Measurements from ENCODE around the gene FBXO24.

Gene FBXO24

DNA sequence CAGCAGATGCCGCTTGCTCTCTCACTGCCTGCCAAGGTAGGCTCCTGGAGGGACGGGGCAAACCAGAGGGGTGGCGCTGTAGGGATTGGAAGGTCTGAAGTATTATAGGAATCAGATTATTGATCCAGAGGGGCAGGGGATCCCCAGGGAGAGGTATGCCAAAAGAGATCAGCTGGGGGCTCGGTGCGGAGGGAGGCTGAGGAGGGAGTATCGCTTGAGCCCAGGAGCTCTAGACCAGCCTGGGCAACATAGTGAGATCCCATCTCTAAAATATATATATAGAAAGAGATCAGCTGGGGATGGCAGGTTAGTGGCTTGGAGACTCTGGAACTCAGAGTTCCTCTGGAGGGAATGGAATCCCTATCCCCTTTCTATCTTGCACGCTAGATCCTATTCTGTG, 9.1 kb downstream of the FBXO24 start:
- Histone ChIP-seq H3K27ac (ENCODE audit: low read length, poor library complexity, severe bottlenecking) (no peak overlapping the region), H3K36me3 (ENCODE audit: control insufficient read depth in 1 of 2, insufficient read depth in 2 of 2, low read depth in 1 of 2, low read length in 2 of 2) (peaks cover 0 to 7% of the 10 kb centered on the region in 2 experiments), H2BK15ac (ENCODE audit: low read depth, poor library complexity, severe bottlenecking) (no peak overlapping the region), H2AK5ac (ENCODE audit: low read length, severe bottlenecking) (no peak overlapping the region), H3K4me3 (ENCODE audit: insufficient read depth in 1 of 2, low read depth in 1 of 2, low read length in 2 of 2) (no peak overlapping the region), H3K79me1 (replicated peaks; ENCODE audit: low read length, poor library complexity, severe bottlenecking) (no peaks in the 10 kb centered on the region), H3K23ac (ENCODE audit: low read length in 2 of 2) (no peak overlapping the region), H3K14ac (ENCODE audit: low read length in 2 of 2) (no peak overlapping the region), H3K4me2 (ENCODE audit: low read length, poor library complexity, severe bottlenecking) (no peak overlapping the region), H3K27me3 (ENCODE audit: control insufficient read depth in 1 of 2, insufficient read depth in 1 of 2, low read length in 2 of 2) (peaks cover 0 to 7% of the 10 kb centered on the region in 2 experiments), H2AFZ (ENCODE audit: low read depth, low read length) (no peak overlapping the region), H2BK5ac (ENCODE audit: low read depth, low read length, poor library complexity, severe bottlenecking) (no peak overlapping the region), H2BK12ac (ENCODE audit: low read length in 2 of 2) (no peak overlapping the region), H3K9me3 (ENCODE audit: control insufficient read depth, low read length) (no peaks in the 10 kb centered on the region), H4K8ac (ENCODE audit: low read length) (no peak overlapping the region), H3K4me1 (ENCODE audit: control insufficient read depth, insufficient read depth, low read depth, low read length) (peaks cover under 1% of the 10 kb centered on the region), H3K4ac (ENCODE audit: low read depth in 1 of 2, low read length in 2 of 2) (no peak overlapping the region), H2BK120ac (ENCODE audit: low read depth, low read length) (no peak overlapping the region), H3K9ac (ENCODE audit: low read length) (no peak overlapping the region), H3K18ac (ENCODE audit: low read depth in 1 of 2, low read length in 2 of 2) (no peak overlapping the region), H4K91ac (ENCODE audit: low read length) (no peak overlapping the region)
- DNase-seq, result no peak
- WGBS, result 97% methylated on average over 6 of the region's 7 CpGs

- no peak overlapping the region for H3K4ac ChIP-seq (ENCODE audit: low read depth in 1 of 2, low read length in 2 of 2)
- no peak overlapping the region for H4K91ac ChIP-seq (ENCODE audit: low read length)
- peak; percentile 30 for DNase-seq
- H4K8ac ChIP-seq (ENCODE audit: low read length), result no peak overlapping the region
- H3K23ac ChIP-seq (ENCODE audit: low read length in 2 of 2), result no peak overlapping the region
- peaks cover 0 to 12% of the 10 kb centered on the region in 2 experiments for H3K36me3 ChIP-seq (ENCODE audit: control insufficient read depth in 1 of 2, insufficient read depth in 2 of 2, low read depth in 1 of 2, low read length in 2 of 2)
- H2BK120ac ChIP-seq (ENCODE audit: low read depth, low read length), result no peak overlapping the region
- no peak overlapping the region for H2BK15ac ChIP-seq (ENCODE audit: low read depth, poor library complexity, severe bottlenecking)
- peaks cover 22% of the 10 kb centered on the region for H3K4me1 ChIP-seq (ENCODE audit: control insufficient read depth, insufficient read depth, low read depth, low read length)
- no peak overlapping the region for H2BK12ac ChIP-seq (ENCODE audit: low read length in 2 of 2)
- 93% methylated on average over 4 of the region's 4 CpGs for WGBS
- no peaks in the 10 kb centered on the region for H3K9me3 ChIP-seq (ENCODE audit: control insufficient read depth, low read length)
- no peaks in the 10 kb centered on the region for H3K27me3 ChIP-seq (ENCODE audit: control insufficient read depth in 1 of 2, insufficient read depth in 1 of 2, low read length in 2 of 2)
- H2AFZ ChIP-seq (ENCODE audit: low read depth, low read length), result no peak overlapping the region
- H3K9ac ChIP-seq (ENCODE audit: low read length), result no peak overlapping the region
- peak overlapping the region in 1 of 2 experiments; percentile 70 for H3K18ac ChIP-seq (ENCODE audit: low read depth in 1 of 2, low read length in 2 of 2)
- H3K27ac ChIP-seq (ENCODE audit: low read length, poor library complexity, severe bottlenecking), result no peak overlapping the region
- no peak overlapping the region for H3K14ac ChIP-seq (ENCODE audit: low read length in 2 of 2)
- H3K4me3 ChIP-seq (ENCODE audit: insufficient read depth in 1 of 2, low read depth in 1 of 2, low read length in 2 of 2), result no peak overlapping the region
- H2BK5ac ChIP-seq (ENCODE audit: low read depth, low read length, poor library complexity, severe bottlenecking), result no peak overlapping the region
- H3K79me1 ChIP-seq (replicated peaks; ENCODE audit: low read length, poor library complexity, severe bottlenecking), result peaks cover 2% of the 10 kb centered on the region
- no peak overlapping the region for H2AK5ac ChIP-seq (ENCODE audit: low read length, severe bottlenecking)
- no peak overlapping the region for H3K4me2 ChIP-seq (ENCODE audit: low read length, poor library complexity, severe bottlenecking)
Observed at GRCh38 chr7:100598425-100598824, 12.3 kb downstream of the FBXO24 start.

DNA sequence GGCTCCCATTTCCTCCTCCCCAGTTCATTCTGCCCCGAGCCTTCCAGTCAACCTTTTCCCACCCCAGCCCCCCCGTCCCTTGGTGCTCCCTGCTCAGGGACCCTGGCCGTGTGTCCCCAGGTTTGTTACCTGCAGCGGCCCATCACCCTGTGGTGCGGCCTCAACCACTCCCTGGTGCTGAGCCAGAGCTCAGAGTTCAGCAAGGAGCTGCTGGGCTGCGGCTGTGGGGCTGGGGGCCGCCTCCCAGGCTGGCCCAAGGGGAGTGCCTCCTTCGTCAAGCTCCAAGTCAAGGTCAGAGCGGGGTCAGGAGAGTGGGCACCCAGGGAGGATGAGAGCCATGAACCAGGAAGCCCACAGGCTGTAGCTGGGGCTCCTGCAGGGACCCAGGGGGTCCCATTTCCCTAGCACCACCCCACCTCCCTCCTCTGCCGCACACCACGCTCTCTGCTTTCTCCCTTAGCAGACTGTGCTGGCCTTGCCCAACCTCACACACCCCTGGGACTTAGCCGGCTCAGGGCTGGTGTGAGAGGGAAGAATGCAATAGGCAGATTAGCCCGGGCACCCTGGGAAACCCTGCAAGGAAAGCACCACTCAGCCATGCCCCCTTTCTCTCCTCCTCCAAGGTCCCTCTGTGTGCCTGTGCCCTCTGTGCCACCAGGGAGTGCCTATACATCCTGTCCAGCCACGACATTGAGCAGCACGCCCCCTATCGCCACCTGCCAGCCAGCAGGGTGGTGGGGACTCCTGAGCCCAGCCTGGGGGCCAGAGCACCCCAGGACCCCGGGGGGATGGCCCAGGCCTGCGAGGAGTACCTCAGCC, 14.0 kb downstream of the FBXO24 start:
- Histone ChIP-seq H3K27ac (ENCODE audit: low read length, poor library complexity, severe bottlenecking) (no peak overlapping the region), H3K9me3 (ENCODE audit: control insufficient read depth, low read length) (no peaks in the 10 kb centered on the region), H3K23ac (ENCODE audit: low read length in 2 of 2) (peak overlapping the region in 1 of 2 experiments; percentile 34), H3K36me3 (ENCODE audit: control insufficient read depth in 1 of 2, insufficient read depth in 2 of 2, low read depth in 1 of 2, low read length in 2 of 2) (peaks cover 1 to 12% of the 10 kb centered on the region in 2 experiments), H4K91ac (ENCODE audit: low read length) (peak overlapping the region; percentile 89), H3K4ac (ENCODE audit: low read depth in 1 of 2, low read length in 2 of 2) (peak overlapping the region; percentile 9 to 49), H3K14ac (ENCODE audit: low read length in 2 of 2) (peak overlapping the region in 1 of 2 experiments; percentile 76), H2AFZ (ENCODE audit: low read depth, low read length) (no peak overlapping the region), H2BK120ac (ENCODE audit: low read depth, low read length) (peak overlapping the region; percentile 49), H3K18ac (ENCODE audit: low read depth in 1 of 2, low read length in 2 of 2) (peak overlapping the region in 1 of 2 experiments; percentile 21), H2BK12ac (ENCODE audit: low read length in 2 of 2) (peak overlapping the region in 1 of 2 experiments; percentile 64), H3K4me3 (ENCODE audit: insufficient read depth in 1 of 2, low read depth in 1 of 2, low read length in 2 of 2) (no peak overlapping the region), H2BK15ac (ENCODE audit: low read depth, poor library complexity, severe bottlenecking) (peak overlapping the region; percentile 67), H3K9ac (ENCODE audit: low read length) (no peak overlapping the region), H3K4me2 (ENCODE audit: low read length, poor library complexity, severe bottlenecking) (no peak overlapping the region), H3K4me1 (ENCODE audit: control insufficient read depth, insufficient read depth, low read depth, low read length) (peaks cover 32% of the 10 kb centered on the region), H3K27me3 (ENCODE audit: control insufficient read depth in 1 of 2, insufficient read depth in 1 of 2, low read length in 2 of 2) (no peaks in the 10 kb centered on the region), H3K79me1 (replicated peaks; ENCODE audit: low read length, poor library complexity, severe bottlenecking) (peaks cover 2% of the 10 kb centered on the region), H2BK5ac (ENCODE audit: low read depth, low read length, poor library complexity, severe bottlenecking) (no peak overlapping the region), H4K8ac (ENCODE audit: low read length) (peak overlapping the region; percentile 75), H2AK5ac (ENCODE audit: low read length, severe bottlenecking) (no peak overlapping the region)
- WGBS, result 85% methylated on average over 18 of the region's 18 CpGs
- no peak for DNase-seq

DNA sequence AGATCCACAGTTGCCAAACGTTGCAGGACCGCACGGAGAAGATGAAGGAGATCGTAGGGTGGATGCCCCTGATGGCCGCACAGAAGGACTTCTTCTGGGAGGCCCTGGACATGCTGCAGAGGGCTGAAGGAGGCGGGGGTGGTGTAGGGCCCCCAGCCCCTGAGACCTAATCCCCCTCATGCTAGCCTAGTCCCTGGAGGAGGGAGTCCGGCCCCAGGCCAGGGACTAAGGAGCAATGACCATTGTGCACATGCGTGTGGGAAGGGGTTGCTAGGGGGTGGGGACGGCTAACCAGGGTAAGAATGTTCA, 14.6 kb downstream of the FBXO24 start:
- WGBS, result 84% methylated on average over 9 of the region's 9 CpGs
- no peak overlapping the region for H2BK5ac ChIP-seq (ENCODE audit: low read depth, low read length, poor library complexity, severe bottlenecking)

More for the DNA sequence above, 14.6 kb downstream of the FBXO24 start:
- no peak overlapping the region for H2AFZ ChIP-seq (ENCODE audit: low read depth, low read length)
- H3K4me1 ChIP-seq (ENCODE audit: control insufficient read depth, insufficient read depth, low read depth, low read length), result peaks cover 38% of the 10 kb centered on the region
- no peak overlapping the region for H3K18ac ChIP-seq (ENCODE audit: low read depth in 1 of 2, low read length in 2 of 2)
- H3K9me3 ChIP-seq (ENCODE audit: control insufficient read depth, low read length), result no peaks in the 10 kb centered on the region
- H2BK120ac ChIP-seq (ENCODE audit: low read depth, low read length), result no peak overlapping the region
- no peaks in the 10 kb centered on the region for H3K27me3 ChIP-seq (ENCODE audit: control insufficient read depth in 1 of 2, insufficient read depth in 1 of 2, low read length in 2 of 2)
- H3K4me2 ChIP-seq (ENCODE audit: low read length, poor library complexity, severe bottlenecking), result no peak overlapping the region
- no peak overlapping the region for H3K14ac ChIP-seq (ENCODE audit: low read length in 2 of 2)
- H3K79me1 ChIP-seq (replicated peaks; ENCODE audit: low read length, poor library complexity, severe bottlenecking), result peaks cover 2% of the 10 kb centered on the region
- peak overlapping the region in 1 of 2 experiments; percentile 9 for H3K4ac ChIP-seq (ENCODE audit: low read depth in 1 of 2, low read length in 2 of 2)
- peak overlapping the region; percentile 75 for H4K8ac ChIP-seq (ENCODE audit: low read length)
- peak overlapping the region; percentile 67 for H2BK15ac ChIP-seq (ENCODE audit: low read depth, poor library complexity, severe bottlenecking)
- H2BK12ac ChIP-seq (ENCODE audit: low read length in 2 of 2), result peak overlapping the region in 1 of 2 experiments; percentile 4
- H3K27ac ChIP-seq (ENCODE audit: low read length, poor library complexity, severe bottlenecking), result no peak overlapping the region
- peak overlapping the region; percentile 89 for H4K91ac ChIP-seq (ENCODE audit: low read length)
- no peak overlapping the region for H3K4me3 ChIP-seq (ENCODE audit: insufficient read depth in 1 of 2, low read depth in 1 of 2, low read length in 2 of 2)
- no peak for DNase-seq
- no peak overlapping the region for H2AK5ac ChIP-seq (ENCODE audit: low read length, severe bottlenecking)
- peak overlapping the region in 1 of 2 experiments; percentile 34 for H3K23ac ChIP-seq (ENCODE audit: low read length in 2 of 2)
- no peak overlapping the region for H3K9ac ChIP-seq (ENCODE audit: low read length)
- peaks cover 6 to 12% of the 10 kb centered on the region in 2 experiments for H3K36me3 ChIP-seq (ENCODE audit: control insufficient read depth in 1 of 2, insufficient read depth in 2 of 2, low read depth in 1 of 2, low read length in 2 of 2)
